ENCODE results near the gene NDOR1.

Gene NDOR1

DNA sequence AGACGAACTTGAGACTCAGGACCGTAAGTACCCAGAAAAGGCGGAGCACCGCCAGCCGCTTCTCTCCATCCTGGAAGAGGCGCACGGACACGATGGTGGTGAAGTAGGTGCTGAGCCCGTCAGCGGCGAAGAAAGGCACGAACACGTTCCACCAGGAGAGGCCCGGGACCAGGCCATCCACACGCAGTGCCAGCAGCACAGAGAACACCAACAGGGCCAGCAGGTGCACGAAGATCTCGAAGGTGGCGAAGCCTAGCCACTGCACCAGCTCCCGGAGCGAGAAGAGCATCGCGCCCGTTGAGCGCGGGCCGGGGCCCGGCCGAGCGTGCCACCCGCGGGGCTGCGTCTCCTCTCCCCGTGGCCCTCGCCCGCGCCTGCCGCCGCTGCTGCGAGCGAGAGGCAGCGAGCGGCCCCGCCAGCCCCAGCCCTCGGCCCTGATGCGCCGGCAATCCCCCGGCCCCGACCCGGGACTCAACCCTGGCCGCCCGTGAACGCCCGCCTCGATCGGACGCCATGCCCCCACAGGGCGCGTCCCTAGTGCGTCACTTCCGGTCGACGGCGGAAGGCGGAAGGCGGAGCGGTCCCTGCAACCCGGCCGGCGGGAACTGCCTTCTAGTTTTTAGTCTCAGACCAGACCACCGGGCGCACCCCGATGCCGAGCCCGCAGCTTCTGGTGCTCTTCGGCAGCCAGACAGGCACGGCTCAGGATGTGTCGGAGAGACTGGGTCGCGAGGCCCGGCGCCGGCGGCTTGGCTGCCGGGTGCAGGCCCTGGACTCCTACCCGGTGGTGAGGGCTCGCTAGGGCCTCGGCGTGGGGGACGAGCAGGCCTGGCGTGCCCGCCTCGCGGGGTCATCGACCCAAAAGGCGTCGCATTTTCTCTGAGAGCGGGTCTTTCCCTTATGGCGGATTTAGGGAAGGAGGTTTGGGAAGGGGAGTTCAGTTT lies at the start of gene NDOR1, which contains the start of gene TMEM203:
Gene NDOR1, plus strand, starts transcription at position 575 of the 944 bp plus-strand sequence. Its CDS starts 78 bp downstream, at position 653.
Gene TMEM203, minus strand, starts transcription at position 523 of the 944 bp plus-strand sequence. Its CDS starts 234 bp downstream, at position 289.
- FAIRE-seq: no peak

DNA sequence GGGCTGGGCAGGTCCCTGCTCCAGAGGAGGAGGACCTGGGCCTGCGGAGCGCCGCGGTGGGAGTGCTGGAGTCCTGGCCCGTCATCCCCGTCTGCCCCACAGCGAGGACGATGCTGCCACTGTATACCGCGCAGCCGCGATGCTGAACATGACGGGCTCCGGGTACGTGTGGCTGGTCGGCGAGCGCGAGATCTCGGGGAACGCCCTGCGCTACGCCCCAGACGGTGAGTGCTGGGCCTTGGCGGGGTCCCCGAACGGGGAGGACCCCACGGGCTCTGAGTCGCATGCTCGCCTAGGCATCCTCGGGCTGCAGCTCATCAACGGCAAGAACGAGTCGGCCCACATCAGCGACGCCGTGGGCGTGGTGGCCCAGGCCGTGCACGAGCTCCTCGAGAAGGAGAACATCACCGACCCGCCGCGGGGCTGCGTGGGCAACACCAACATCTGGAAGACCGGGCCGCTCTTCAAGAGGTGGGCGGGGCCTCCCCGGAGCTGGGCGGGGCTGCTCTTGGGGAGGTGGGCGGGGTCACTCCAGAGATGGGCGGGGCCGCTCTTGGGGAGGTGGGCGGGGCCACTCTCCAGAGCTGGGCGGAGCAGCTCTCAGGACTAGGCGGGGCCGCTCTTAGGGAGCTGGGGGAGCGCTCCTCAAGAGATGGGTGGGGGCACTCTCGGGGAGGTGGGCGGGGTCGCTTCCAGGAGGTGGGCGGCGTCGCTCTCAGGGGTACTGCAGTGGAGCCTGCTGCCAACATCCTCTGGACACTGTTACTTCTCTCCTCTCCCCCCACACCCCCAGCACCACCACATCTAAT lies 48.7 kb upstream of the NDOR1 start:
- no peak for FAIRE-seq

DNA sequence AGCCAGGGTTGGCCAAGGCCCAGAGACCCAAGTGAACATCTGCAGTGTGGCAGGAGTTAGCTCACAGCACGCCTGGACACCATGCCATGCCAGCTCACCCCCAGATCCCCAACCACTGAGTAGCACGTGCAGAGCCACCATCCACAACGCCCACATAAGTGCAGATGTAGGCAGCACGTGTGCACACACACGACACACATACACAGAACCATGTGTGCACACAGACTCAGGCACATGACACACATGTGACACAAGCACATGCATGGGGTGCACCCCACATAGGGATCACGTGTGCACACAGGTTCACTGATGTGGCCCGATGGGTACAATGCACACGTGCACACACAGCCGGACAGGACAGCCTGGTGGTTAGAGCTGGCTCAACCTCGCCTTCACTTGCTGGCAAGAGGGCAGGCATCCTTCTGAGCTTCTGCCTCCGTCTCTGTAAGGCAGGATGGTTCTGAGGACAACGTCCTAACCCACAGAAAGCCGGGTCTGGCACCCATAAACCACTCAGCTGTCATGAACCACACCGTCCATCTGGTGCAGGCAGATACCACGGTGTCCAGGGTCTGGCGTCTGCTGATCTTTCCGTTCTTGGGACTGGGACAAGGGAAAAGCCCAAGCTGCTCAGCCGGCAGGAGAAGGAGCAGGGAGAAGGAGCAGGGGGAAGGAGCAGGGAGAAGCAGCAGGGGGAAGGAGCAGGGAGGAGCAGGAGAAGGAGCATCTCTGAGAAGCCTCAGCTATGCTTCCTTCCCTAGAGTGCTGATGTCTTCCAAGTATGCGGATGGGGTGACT lies 47.7 kb upstream of the NDOR1 start:
- FAIRE-seq: no peak

DNA sequence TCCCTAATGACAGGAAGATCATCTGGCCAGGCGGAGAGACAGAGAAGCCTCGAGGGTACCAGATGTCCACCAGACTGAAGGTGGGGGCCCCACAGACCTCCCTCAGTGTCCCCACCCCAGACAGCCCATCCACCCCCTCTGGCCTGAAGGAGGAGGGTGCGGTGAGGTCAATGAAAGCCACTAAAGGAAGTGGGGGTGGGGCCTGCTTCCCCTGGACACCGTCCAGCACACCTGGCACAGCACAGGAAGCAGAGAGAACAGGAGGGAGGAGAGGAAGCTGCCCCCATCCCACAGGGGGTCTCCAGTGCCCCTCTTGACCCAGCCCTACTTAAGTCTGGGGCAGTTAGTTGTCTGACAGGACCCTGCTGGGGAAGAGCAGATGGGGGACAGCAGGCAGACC lies 46.9 kb upstream of the NDOR1 start:
- no peak for FAIRE-seq

DNA sequence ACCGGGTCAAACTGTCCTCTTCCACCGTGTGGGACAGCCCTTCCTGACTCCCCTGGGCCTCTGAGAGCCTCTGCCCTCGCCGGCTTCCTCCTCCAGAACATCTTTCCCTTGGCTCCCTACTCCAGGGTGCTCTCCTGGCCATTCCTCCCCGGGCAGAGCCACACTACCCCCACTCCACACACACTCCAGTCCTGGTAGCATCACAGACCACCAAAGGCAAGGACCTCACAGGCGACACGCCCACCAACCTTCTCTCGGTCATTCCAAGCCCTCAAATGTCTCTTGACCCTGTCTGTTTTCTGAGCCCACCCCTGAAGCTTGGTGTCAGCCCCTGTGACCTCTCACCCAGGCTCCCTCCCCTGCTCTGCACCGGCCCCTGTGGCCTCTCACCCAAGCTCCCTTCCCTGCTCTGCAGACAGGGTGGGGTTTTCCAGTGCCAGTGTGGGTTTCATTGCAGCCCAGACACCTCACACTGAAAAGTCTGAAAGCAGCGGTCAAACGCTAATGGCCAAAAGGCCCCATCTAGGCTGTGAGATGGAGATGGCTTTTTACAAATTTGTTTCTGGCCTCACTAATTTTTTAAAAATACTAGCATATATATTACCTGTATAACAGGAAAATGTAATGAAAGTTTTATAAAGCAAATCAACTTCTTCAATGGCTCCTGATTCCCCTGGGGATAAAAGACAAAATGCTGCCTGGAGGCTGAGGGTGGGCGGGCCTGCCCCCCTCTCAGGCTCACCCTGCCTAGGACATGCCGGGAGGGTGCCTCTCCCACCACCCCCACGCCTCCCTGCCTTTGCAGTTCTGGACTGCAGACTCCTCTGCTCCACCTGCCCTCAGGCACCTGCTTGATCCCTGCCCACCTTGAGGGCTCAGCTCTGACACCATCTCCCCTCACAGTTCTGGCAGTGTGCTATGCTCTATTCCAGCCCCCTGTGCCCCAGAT lies 46.1 kb upstream of the NDOR1 start:
- no peak for FAIRE-seq

DNA sequence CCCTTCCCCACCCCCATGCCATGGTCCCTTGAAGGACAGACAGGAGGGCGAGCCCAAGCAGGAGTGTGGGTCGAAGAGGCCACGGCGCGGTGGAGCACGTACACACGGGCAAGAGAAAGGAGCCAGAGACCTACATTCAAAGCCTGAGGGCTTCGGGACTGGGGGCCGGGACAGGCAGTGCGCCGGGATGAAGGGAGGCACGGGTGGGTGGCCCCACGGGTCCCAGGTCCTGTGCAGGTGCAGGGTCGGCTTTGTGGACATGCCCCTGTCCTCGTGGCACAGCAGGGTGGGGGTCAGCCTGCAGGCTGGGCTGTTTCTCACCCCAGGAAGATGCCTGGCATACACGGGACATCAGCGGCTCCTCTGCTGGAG lies 45.5 kb upstream of the NDOR1 start:
- FAIRE-seq: no peak

DNA sequence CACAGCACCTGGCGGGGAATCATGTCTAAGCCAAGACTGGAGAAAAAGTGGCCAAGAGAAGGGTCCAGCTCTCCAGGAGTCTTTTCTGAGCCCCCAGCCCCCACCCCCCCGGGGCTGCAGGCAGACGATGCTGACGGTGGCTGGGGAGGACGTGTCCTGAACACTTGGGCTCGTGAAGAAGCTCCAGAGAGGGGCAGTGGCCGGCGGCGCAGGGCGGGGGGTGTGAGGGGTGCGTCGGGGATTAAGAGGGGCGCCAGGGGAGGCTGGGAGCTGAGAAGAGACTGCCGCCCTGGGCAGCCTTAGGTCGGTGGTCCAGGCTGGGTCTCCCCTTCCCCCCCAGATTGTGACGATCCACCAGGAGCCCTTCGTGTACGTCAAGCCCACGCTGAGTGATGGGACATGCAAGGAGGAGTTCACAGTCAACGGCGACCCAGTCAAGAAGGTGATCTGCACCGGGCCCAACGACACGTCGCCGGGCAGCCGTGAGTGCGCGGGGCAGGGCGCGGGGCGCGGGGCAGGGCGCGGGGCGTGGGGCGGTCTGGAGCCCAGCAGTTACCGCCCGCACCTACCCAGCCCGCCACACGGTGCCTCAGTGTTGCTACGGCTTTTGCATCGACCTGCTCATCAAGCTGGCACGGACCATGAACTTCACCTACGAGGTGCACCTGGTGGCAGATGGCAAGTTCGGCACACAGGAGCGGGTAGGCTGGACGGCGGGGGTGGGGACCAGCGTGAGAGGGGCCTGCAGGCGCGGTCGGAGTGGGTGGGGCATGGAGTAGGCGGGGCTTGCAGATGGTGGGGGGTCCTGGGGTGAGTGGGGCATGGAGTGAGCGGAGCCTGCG lies 44.6 kb upstream of the NDOR1 start:
- no peak for FAIRE-seq

DNA sequence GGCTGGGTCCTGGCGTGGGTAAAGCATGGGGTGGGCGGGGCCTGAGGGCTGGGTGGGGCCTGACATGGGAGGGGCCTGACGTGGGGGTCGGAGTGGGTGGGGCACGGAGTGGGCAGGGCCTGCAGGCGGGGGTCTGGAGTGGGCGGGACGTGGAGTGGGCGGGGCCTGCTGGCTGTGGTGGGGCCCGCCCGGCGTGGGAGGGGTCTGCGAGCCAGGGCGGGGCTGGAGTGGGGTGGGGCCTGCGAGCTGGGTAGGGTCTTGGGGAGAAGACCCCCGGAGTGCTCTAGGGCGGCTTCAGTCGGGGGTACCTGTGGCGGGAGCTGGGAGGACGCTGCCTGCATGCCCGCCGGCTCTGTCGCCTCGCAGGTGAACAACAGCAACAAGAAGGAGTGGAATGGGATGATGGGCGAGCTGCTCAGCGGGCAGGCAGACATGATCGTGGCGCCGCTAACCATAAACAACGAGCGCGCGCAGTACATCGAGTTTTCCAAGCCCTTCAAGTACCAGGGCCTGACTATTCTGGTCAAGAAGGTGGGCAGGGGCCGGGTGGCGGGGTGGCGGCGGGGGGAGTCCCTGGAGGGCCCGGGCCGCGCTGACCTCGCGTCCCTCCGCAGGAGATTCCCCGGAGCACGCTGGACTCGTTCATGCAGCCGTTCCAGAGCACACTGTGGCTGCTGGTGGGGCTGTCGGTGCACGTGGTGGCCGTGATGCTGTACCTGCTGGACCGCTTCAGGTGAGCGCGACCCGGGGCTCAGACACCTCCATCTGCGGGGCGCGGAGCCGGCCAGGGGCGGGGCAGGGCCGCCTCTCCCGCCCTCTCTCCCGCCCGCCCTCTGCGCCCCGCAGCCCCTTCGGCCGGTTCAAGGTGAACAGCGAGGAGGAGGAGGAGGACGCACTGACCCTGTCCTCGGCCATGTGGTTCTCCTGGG lies 43.7 kb upstream of the NDOR1 start:
- FAIRE-seq: no peak

DNA sequence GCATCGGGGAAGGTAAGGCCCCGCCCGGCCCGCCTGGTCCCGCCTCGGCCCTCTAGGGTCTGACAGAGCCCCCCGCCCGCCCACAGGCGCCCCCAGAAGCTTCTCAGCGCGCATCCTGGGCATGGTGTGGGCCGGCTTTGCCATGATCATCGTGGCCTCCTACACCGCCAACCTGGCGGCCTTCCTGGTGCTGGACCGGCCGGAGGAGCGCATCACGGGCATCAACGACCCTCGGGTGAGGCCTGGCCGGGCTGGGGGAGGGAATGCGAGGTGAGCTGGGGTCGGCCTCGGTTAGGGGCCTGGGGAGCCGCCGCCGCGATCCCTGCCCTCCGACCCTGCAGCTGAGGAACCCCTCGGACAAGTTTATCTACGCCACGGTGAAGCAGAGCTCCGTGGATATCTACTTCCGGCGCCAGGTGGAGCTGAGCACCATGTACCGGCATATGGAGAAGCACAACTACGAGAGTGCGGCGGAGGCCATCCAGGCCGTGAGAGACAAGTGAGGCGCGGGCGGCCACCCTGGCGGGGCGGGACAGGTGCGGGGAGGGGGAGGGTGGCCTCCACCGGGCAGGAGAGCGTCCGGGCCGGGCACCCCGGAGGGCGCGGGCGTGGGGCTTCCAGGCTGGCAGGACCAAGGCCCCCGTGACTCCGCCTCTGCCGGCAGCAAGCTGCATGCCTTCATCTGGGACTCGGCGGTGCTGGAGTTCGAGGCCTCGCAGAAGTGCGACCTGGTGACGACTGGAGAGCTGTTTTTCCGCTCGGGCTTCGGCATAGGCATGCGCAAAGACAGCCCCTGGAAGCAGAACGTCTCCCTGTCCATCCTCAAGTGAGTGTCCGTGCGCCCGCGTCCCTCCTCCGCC lies 42.8 kb upstream of the NDOR1 start:
- no peak for FAIRE-seq

DNA sequence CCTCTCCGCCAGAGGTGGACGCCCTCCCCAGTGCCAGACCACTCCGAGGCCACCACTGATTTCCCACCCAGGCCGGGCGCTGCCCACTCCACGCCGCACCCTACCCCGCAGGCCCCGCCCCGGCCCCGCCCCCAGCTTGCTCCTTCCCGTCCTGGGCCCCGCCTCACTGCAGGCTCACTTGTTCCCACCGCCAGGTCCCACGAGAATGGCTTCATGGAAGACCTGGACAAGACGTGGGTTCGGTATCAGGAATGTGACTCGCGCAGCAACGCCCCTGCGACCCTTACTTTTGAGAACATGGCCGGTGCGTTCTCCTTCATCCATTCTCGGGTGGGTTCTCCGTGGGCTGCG lies 42.2 kb upstream of the NDOR1 start:
- no peak for FAIRE-seq

DNA sequence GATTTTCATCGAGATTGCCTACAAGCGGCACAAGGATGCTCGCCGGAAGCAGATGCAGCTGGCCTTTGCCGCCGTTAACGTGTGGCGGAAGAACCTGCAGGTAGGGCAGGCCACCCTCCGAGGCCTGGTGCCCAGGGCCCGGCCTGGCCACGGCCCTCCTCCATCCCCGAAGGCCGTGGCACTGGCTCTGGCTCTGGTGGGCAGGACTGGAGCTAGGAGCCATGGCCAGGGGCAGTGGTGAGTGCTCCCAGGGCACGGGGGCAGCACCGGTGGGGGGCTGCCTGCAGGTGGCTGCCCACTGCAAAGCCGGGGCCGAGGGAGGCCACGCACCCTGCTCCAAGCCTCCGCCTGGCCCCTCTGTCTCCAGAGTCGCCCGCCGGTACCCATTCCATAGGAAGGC lies 41.7 kb upstream of the NDOR1 start:
- FAIRE-seq: no peak

DNA sequence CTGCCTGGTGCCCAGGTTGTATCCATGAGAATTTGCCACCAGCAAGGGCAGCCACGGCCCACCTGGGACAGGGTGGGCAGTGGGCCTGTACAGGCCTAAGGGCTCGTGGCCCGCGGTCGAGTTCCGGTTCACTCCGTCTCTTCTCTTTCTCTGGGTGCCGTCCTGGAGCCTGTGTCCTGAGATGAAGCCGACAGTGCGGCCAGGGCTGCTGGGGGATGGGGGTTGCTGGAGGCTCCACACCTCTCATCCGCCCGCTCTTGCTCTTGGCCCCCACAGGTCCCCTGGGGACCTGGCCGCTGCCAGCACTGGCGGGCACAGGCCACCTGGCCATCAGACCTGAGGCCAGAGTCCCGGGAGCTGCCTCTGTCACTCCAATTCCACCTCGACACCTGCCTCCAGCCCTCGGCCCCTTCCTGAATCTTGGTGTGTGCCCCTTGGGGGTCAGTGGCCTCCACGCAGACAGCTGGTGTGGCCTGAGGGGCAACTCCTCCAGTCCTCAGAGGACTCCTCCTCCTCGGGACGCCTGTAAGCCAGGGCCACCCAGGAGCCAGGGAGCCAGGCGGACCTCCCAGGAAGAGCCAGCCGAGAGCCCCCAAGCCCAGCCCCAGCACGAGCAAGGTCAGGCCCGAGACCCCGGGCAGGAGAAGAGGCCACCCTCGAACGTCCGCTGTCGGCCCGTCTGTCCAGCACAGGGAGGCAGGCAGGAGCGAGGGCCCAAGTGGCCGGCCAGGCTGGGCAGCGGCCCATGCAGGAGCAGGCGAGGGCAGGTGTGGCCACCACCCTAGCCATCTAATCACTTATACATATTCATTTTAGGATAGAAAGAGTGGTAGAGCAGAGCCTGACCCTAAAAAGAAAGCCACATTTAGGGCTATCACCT lies 40.9 kb upstream of the NDOR1 start:
- FAIRE-seq: no peak

DNA sequence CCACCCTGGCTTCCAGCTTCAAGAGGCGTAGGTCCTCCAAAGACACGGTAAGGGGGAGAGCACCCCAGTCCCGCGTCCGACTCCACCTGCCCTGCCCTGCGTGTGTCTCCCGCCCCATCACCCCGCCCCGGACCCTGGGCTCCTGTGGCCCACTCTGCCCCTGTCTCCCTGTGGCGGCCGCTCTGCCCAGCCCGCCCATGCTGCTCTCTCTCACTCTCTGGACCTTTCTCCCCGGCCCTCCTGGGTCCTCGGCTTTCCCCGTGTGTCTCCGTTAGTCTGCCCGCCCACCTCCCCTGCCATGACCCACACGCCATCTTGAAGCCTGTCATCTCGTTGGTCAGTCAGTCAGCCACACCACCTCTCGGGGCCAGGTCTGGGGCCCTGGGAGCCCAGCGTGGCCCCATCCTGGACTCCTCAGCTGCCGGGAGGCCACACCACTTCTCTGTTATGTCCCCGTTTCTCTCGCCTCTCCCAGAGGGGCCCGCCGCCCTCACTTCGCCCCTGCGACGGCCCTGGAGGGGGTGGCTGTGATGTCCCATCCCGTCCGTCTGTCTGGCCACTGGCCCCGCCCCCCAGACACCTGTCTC lies 40.2 kb upstream of the NDOR1 start:
- no peak for FAIRE-seq

DNA sequence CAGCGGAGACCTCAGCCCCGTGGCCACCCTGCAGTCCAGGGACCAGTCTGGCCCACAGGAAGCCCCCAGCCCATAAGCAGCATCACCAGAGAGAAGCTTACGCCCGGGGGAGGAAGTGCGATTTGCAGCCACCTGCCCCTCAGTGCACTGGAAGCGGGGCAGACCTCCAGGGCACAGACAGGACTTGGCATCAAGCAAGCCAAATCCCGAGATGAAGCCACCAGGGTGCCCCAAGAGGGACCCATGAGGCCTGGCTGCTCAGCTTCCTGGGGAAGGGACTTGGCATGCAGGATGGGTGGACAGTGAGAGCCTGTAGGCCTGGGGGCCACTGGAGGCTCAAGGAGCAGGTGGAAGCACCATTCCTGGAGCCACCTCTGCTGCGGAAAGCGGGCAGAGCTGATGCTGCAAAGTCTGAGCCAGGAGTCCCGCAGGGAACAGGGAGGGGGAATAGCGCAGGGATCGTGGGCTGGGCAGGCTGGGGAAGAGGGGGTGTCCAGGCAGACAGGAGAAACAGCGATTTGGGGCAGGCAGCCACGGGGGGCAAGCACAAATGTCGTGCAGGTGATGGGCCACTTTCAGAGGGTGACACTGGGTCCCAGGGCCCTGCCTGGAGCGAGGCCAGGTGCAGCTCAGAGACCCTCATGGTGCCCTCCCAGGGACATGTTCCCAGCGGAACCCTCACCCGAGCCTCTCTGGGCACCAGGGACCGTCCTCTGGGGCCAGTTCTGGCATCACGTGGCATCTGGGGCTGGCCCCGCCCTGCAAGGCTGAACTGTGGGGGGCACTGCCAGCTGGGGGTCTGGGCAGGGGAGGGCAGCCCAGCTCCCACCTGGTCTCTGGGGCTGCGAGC lies 38.9 kb upstream of the NDOR1 start:
- no peak for FAIRE-seq

DNA sequence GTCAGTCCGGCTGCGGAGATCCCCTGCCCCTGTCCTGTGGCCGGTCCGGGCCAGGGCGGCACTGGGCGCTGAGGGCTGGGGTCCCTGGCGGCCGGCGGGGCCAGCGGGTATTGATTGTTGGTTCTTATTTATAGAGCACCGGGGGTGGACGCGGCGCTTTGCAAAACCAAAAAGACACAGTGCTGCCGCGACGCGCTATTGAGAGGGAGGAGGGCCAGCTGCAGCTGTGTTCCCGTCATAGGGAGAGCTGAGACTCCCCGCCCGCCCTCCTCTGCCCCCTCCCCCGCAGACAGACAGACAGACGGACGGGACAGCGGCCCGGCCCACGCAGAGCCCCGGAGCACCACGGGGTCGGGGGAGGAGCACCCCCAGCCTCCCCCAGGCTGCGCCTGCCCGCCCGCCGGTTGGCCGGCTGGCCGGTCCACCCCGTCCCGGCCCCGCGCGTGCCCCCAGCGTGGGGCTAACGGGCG lies 38.2 kb upstream of the NDOR1 start:
- no peak for FAIRE-seq

Measured in endometrium (tissue), 2 donors.